Measurements from ENCODE around the gene CHRNB4. TPM values are rescaled to one million over a fixed set of nuclear protein-coding genes. Genes with fewer than 3 reads are reported as not detected.
A peak's percentile ranks its signal among the peaks of the same experiment; 100 is the strongest.

CHRNB4 gene
- total RNA-seq, 1 donor from 2014 or later = 71.6 TPM

DNA sequence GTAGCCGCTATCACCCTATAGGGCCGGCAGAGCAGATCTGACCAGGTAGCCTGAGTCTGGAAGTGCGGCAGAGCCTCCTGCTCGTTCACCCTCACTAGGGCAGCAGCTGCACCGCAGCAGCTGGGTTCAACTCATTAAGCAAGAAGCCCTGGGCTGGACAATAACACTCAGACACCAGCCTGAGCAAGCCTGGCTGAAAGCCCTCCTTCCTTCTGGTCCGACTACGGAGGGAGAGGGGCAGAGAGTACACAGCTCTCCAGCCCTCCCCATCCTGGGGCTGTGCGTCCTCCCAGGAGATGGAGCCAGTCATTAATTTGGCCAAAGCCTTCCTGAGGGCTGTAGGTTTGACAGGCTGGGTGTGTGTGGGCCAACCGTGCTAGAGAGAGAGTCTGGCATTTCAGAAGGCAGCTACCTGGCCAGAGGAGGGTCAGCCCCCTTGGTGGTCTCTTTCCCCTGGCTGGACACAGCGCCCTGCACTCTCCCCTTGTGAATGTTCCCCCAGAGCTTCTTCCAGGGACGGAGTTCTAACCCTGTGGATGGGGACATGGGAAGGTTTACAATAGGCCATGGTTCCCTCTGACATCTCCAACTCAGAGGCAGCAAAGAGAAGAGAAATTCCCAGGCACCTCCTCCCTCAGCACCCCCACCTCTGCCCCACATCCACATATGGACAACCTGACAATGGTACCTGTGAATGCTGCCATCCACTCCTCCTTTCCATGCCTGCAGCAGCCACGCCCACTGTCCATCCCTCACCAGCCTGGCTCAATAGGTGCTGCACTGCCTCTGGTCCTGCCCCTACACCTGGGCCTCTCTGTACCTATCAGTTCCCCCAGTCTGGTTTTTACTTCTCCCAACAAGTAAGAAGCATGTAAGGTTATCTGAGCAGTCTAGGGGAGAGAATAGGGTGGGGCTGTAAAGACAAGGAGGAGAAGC, 6.5 kb downstream of the CHRNB4 start:
- H3K27me3 Mint-ChIP-seq (ENCODE audit: unreplicated experiment) = peaks cover 16% of the 10 kb centered on the region
- peaks cover 35% of the 10 kb centered on the region for H3K4me1 Mint-ChIP-seq (ENCODE audit: low read depth, unreplicated experiment)
- TF ChIP-seq, protein P1, sequence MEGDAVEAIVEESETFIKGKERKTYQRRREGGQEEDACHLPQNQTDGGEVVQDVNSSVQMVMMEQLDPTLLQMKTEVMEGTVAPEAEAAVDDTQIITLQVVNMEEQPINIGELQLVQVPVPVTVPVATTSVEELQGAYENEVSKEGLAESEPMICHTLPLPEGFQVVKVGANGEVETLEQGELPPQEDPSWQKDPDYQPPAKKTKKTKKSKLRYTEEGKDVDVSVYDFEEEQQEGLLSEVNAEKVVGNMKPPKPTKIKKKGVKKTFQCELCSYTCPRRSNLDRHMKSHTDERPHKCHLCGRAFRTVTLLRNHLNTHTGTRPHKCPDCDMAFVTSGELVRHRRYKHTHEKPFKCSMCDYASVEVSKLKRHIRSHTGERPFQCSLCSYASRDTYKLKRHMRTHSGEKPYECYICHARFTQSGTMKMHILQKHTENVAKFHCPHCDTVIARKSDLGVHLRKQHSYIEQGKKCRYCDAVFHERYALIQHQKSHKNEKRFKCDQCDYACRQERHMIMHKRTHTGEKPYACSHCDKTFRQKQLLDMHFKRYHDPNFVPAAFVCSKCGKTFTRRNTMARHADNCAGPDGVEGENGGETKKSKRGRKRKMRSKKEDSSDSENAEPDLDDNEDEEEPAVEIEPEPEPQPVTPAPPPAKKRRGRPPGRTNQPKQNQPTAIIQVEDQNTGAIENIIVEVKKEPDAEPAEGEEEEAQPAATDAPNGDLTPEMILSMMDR (IDR thresholded peaks at IDR 0.05; ENCODE audit: partially characterized antibody, unreplicated experiment) = no peak
- peak overlapping the region; percentile 68 for H3K27ac Mint-ChIP-seq (ENCODE audit: unreplicated experiment)
- H3K36me3 Mint-ChIP-seq (ENCODE audit: unreplicated experiment) = peaks cover 36% of the 10 kb centered on the region
- peaks cover 8% of the 10 kb centered on the region for H3K9me3 Mint-ChIP-seq (ENCODE audit: unreplicated experiment)
- H3K4me3 Mint-ChIP-seq (ENCODE audit: unreplicated experiment) = no peak overlapping the region
- peak; percentile 66 for DNase-seq

DNA sequence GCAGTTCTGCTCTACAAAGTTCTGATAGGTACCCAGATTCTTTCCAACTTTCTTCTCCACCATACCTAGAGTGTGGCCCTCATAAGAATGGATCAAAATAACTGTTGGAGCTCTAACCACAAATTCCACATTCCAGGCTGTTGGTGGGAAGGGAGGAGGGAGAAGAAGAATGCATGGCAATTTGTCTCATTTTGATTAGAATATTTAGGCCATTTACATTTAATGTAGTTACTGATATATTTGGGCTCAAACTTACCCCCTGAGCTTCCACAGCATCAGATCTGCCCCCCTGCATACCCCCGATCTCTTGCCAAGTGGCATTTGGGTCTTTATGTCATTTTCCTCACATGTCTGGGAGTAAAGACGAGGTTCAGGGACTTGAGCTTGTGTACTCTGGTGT, 7.7 kb downstream of the CHRNB4 start:
- peak overlapping the region; percentile 40 for H3K27ac Mint-ChIP-seq (ENCODE audit: unreplicated experiment)
- DNase-seq = no peak
- peaks cover 18% of the 10 kb centered on the region for H3K27me3 Mint-ChIP-seq (ENCODE audit: unreplicated experiment)
- TF ChIP-seq, protein P1 (IDR thresholded peaks at IDR 0.05; ENCODE audit: partially characterized antibody, unreplicated experiment) = no peak
- peak overlapping the region; percentile 54 for H3K4me3 Mint-ChIP-seq (ENCODE audit: unreplicated experiment)
- H3K9me3 Mint-ChIP-seq (ENCODE audit: unreplicated experiment) = peaks cover 8% of the 10 kb centered on the region
- peaks cover 41% of the 10 kb centered on the region for H3K36me3 Mint-ChIP-seq (ENCODE audit: unreplicated experiment)
- peaks cover 29% of the 10 kb centered on the region for H3K4me1 Mint-ChIP-seq (ENCODE audit: low read depth, unreplicated experiment)

DNA sequence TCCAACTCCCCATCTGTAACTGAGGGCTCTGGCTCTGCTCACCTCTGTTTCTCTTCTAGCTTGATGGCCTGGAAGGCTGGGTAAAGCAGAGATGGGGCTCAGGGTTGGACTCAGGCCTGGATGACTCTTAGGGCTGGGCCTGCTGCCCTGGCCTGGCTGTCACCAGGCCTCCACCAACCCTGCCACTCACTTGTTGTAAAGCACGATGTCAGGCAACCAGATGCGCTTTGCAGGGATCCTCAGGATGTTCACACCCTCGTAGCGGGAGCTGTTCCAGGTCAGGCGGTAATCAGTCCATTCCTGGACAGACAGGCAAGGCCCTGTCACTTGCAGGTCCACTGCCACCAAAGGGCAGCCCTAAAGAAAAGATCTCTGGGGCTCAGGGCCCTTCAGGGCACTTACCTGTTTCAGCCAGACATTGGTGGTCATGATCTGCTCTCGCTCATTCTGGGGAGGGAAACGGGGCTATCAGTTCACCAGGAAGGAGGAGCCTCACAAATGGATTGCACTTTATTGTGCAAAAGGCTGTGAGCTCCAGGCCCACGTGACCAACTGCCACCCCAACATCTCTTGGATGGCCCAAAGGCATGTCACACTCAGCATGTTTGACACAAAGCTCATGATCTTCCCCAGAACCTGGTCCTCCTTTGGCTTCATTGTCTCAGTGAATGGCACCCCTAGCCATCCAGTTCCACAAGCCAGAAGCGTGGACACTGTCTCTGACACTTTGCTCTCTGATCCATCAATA, 9.9 kb downstream of the CHRNB4 start:
- DNase-seq = no peak
- Mint-ChIP-seq H3K27ac (ENCODE audit: unreplicated experiment) (no peak overlapping the region), H3K4me3 (ENCODE audit: unreplicated experiment) (no peak overlapping the region), H3K9me3 (ENCODE audit: unreplicated experiment) (peaks cover 14% of the 10 kb centered on the region), H3K36me3 (ENCODE audit: unreplicated experiment) (peaks cover 45% of the 10 kb centered on the region), H3K4me1 (ENCODE audit: low read depth, unreplicated experiment) (peaks cover 29% of the 10 kb centered on the region), H3K27me3 (ENCODE audit: unreplicated experiment) (peaks cover 23% of the 10 kb centered on the region)
- TF ChIP-seq, protein P1 (IDR thresholded peaks at IDR 0.05; ENCODE audit: partially characterized antibody, unreplicated experiment) = no peak

DNA sequence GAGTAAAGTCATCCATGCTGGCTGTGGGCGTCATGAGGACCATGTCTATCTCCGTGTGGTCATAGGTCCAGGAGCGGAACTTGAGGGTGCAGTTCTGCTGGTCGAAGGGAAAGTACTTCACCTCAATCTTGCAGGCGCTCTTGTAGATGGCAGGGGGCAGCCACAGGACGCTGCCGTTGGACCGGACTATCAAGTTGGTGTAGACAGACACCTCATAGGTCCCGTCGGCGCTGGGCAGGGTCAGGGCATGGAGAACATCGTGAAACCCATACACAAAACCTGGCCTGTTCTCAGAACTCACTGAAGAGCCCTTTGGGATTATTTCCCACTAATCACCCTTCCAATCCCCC, 11.3 kb downstream of the CHRNB4 start:
- H3K27ac Mint-ChIP-seq (ENCODE audit: unreplicated experiment) = no peak overlapping the region
- peaks cover 40% of the 10 kb centered on the region for H3K36me3 Mint-ChIP-seq (ENCODE audit: unreplicated experiment)
- H3K9me3 Mint-ChIP-seq (ENCODE audit: unreplicated experiment) = peaks cover 14% of the 10 kb centered on the region
- H3K4me1 Mint-ChIP-seq (ENCODE audit: low read depth, unreplicated experiment) = peaks cover 24% of the 10 kb centered on the region
- peak overlapping the region; percentile 16 for H3K4me3 Mint-ChIP-seq (ENCODE audit: unreplicated experiment)
- peaks cover 18% of the 10 kb centered on the region for H3K27me3 Mint-ChIP-seq (ENCODE audit: unreplicated experiment)
- TF ChIP-seq, protein P1 (IDR thresholded peaks at IDR 0.05; ENCODE audit: partially characterized antibody, unreplicated experiment) = no peak
- no peak for DNase-seq
